HUES64 (cell line): ENCODE results near the gene LCE1D. TPM values are rescaled to one million over a fixed set of nuclear protein-coding genes. Genes with fewer than 3 reads are reported as not detected.

Experiments used
- H3K27ac ChIP-seq: 2 replicates; pipeline ENCODE4 v1.7.0; 2013; ENCODE audit warnings: low read depth, low read length, inconsistent platforms
- H3K27me3 ChIP-seq: 2 replicates; pipeline ENCODE4 v1.6.1; 2013; ENCODE audit warnings: mild to moderate bottlenecking, low read length; ENCODE audit not compliant: insufficient read depth
- H3K36me3 ChIP-seq: 2 replicates; pipeline ENCODE4 v1.6.1; 2013; ENCODE audit warnings: mild to moderate bottlenecking, low read length; ENCODE audit not compliant: insufficient read depth
- H3K4me1 ChIP-seq: 2 replicates; pipeline ENCODE4 v1.6.1; 2013; ENCODE audit warnings: mild to moderate bottlenecking, low read length, moderate library complexity; ENCODE audit not compliant: insufficient read depth
- H3K4me3 ChIP-seq: 2 replicates; pipeline ENCODE4 v1.5.1; 2013; ENCODE audit warnings: mild to moderate bottlenecking, low read length, moderate library complexity
- H3K9ac ChIP-seq: 2 replicates; pipeline ENCODE4 v1.6.1; 2013; ENCODE audit warnings: mild to moderate bottlenecking, low read depth, low read length
- H3K9me3 ChIP-seq: 2 replicates; pipeline ENCODE4 v1.6.1; 2013; ENCODE audit warnings: low read depth, low read length; ENCODE audit not compliant: insufficient read depth
- WGBS: fragments of 150-250, 120-280 bp; methylation state at CpG from one replicate; pipeline ENCODE4 v1.1.7; 2013; ENCODE audit warnings: missing lambda C conversion rate; 5-methylcytosine and 5-hydroxymethylcytosine counted together
- polyA plus RNA-seq, 2 experiments: library from polyadenylated mRNA; stranded (reverse); fragments of 50-300 nt; gene quantifications; one replicate each; pipeline ENCODE4 v1.2.3, GENCODE V29; 2013

LCE1D gene
- not detected for polyA plus RNA-seq (2013, experiment 1 of 2)
- polyA plus RNA-seq (2013, experiment 2 of 2): not detected

GRCh38 chr1:152796421-152796820 is at the start of gene LCE1D:
Gene LCE1D, plus strand, starts transcription at chr1:152796721. Its CDS starts 1,074 bp downstream, at chr1:152797795.
- Histone ChIP-seq H3K36me3 (no peaks in the 10 kb centered on the region), H3K9me3 (peaks cover 28% of the 10 kb centered on the region), H3K4me3 (no peak within 1 kb of the TSS), H3K9ac (no peak within 1 kb of the TSS), H3K4me1 (no peaks in the 10 kb centered on the region), H3K27me3 (no peaks in the 10 kb centered on the region), H3K27ac (no peak within 1 kb of the TSS)
- WGBS: 29% methylated on average over 2 of the region's 3 CpGs

- no peaks in the 10 kb centered on the region for H3K27me3 ChIP-seq
- 33% methylated on average over 1 of the region's 1 CpG for WGBS
- H3K27ac ChIP-seq: no peak overlapping the region
- peaks cover 94% of the 10 kb centered on the region for H3K9me3 ChIP-seq
- no peaks in the 10 kb centered on the region for H3K36me3 ChIP-seq
- H3K9ac ChIP-seq: no peak overlapping the region
- no peaks in the 10 kb centered on the region for H3K4me1 ChIP-seq
- no peak overlapping the region for H3K4me3 ChIP-seq
These were observed 48.7 kb upstream of the LCE1D start for GRCh38 chr1:152747831-152748230.

GRCh38 chr1:152752225-152752624 is 44.3 kb upstream of the LCE1D start:
- Histone ChIP-seq H3K4me3 (no peak overlapping the region), H3K27me3 (no peaks in the 10 kb centered on the region), H3K36me3 (no peaks in the 10 kb centered on the region), H3K27ac (no peak overlapping the region), H3K9ac (no peak overlapping the region), H3K4me1 (no peaks in the 10 kb centered on the region), H3K9me3 (peaks cover 90% of the 10 kb centered on the region)
- 96% methylated on average over 1 of the region's 1 CpG for WGBS

GRCh38 chr1:152753586-152753985 is 42.9 kb upstream of the LCE1D start:
- H3K36me3 ChIP-seq: no peaks in the 10 kb centered on the region
- WGBS: 18% methylated on average over 1 of the region's 1 CpG

GRCh38 chr1:152756872-152757271 is 39.6 kb upstream of the LCE1D start:
- Histone ChIP-seq H3K36me3 (no peaks in the 10 kb centered on the region), H3K27me3 (no peaks in the 10 kb centered on the region), H3K9me3 (peaks cover 95% of the 10 kb centered on the region), H3K4me1 (no peaks in the 10 kb centered on the region), H3K27ac (no peak overlapping the region), H3K4me3 (no peak overlapping the region), H3K9ac (no peak overlapping the region)
- no CpG with 5 or more reads among the region's 2 CpGs for WGBS

More at GRCh38 chr1:152753586-152753985, 42.9 kb upstream of the LCE1D start:
- Histone ChIP-seq H3K27ac (no peak overlapping the region), H3K9ac (no peak overlapping the region), H3K27me3 (no peaks in the 10 kb centered on the region), H3K4me1 (no peaks in the 10 kb centered on the region), H3K4me3 (no peak overlapping the region), H3K9me3 (peaks cover 90% of the 10 kb centered on the region)

- Histone ChIP-seq H3K9me3 (peaks cover 95% of the 10 kb centered on the region), H3K27ac (no peak within 1 kb of the TSS), H3K27me3 (no peaks in the 10 kb centered on the region), H3K9ac (no peak within 1 kb of the TSS), H3K4me3 (no peak within 1 kb of the TSS), H3K36me3 (no peaks in the 10 kb centered on the region), H3K4me1 (no peaks in the 10 kb centered on the region)
- 82% methylated on average over 5 of the region's 6 CpGs for WGBS
These were observed 38.8 kb upstream of the LCE1D start, which contains the start of gene KPRP for GRCh38 chr1:152757747-152758146. Gene KPRP, plus strand, starts transcription at chr1:152758025. Its CDS starts 1,564 bp downstream, at chr1:152759589.

GRCh38 chr1:152758636-152759035 is 37.9 kb upstream of the LCE1D start:
- H3K9me3 ChIP-seq: peaks cover 92% of the 10 kb centered on the region
- no peaks in the 10 kb centered on the region for H3K4me1 ChIP-seq
- no peaks in the 10 kb centered on the region for H3K36me3 ChIP-seq
- no peak overlapping the region for H3K9ac ChIP-seq
- H3K27me3 ChIP-seq: no peaks in the 10 kb centered on the region
- H3K27ac ChIP-seq: no peak overlapping the region
- no peak overlapping the region for H3K4me3 ChIP-seq
- WGBS: 61% methylated on average over 3 of the region's 4 CpGs

- H3K27ac ChIP-seq: no peak overlapping the region
- H3K9me3 ChIP-seq: peaks cover 93% of the 10 kb centered on the region
- H3K27me3 ChIP-seq: no peaks in the 10 kb centered on the region
- H3K4me3 ChIP-seq: no peak overlapping the region
- no peak overlapping the region for H3K9ac ChIP-seq
- H3K36me3 ChIP-seq: no peaks in the 10 kb centered on the region
- 71% methylated on average over 8 of the region's 8 CpGs for WGBS
- no peaks in the 10 kb centered on the region for H3K4me1 ChIP-seq
These were observed 36.9 kb upstream of the LCE1D start for GRCh38 chr1:152759453-152760173.

GRCh38 chr1:152760551-152761190 is 35.9 kb upstream of the LCE1D start:
- Histone ChIP-seq H3K27me3 (no peaks in the 10 kb centered on the region), H3K4me3 (no peak overlapping the region), H3K9me3 (peaks cover 93% of the 10 kb centered on the region), H3K4me1 (no peaks in the 10 kb centered on the region), H3K36me3 (no peaks in the 10 kb centered on the region), H3K27ac (no peak overlapping the region), H3K9ac (no peak overlapping the region)
- WGBS: 90% methylated on average over 31 of the region's 31 CpGs

GRCh38 chr1:152761609-152762213 is 34.8 kb upstream of the LCE1D start:
- Histone ChIP-seq H3K9me3 (peaks cover 93% of the 10 kb centered on the region), H3K9ac (no peak overlapping the region), H3K27ac (no peak overlapping the region), H3K4me1 (no peaks in the 10 kb centered on the region), H3K4me3 (no peak overlapping the region), H3K36me3 (no peaks in the 10 kb centered on the region), H3K27me3 (no peaks in the 10 kb centered on the region)
- WGBS: 91% methylated on average over 3 of the region's 3 CpGs

GRCh38 chr1:152768847-152769533 is 27.5 kb upstream of the LCE1D start:
- Histone ChIP-seq H3K9me3 (peaks cover 83% of the 10 kb centered on the region), H3K36me3 (no peaks in the 10 kb centered on the region), H3K4me3 (no peak overlapping the region), H3K4me1 (no peaks in the 10 kb centered on the region), H3K9ac (no peak overlapping the region), H3K27me3 (no peaks in the 10 kb centered on the region), H3K27ac (no peak overlapping the region)
- 56% methylated on average over 8 of the region's 8 CpGs for WGBS
